Omental fat pad (tissue), 4 donors: ENCODE data around the gene KCNQ5. TPM values are rescaled to one million over a fixed set of nuclear protein-coding genes. Genes with fewer than 3 reads are reported as not detected.

ENCODE experiments used
- ATAC-seq: fragments of 150-250 bp; one replicate; pipeline ENCODE4 v1.9.1; 2016; ENCODE audit warnings: mild to moderate bottlenecking, moderate library complexity; ENCODE audit not compliant: low FRiP score
- DNase-seq: peaks from one replicate; pipeline ENCODE4 v3.0.0-alpha.2; 2019; ENCODE audit warnings: low spot score
- total RNA-seq, 4 donors: library from RNA; depleted of rRNA; stranded (reverse); fragments of >200 nt; gene quantifications; one replicate each; pipeline ENCODE4 v1.1.0, GENCODE V29; 2016
- TF ChIP-seq, protein P1 (sequence below), 3 donors: fragments of 450-650 bp; IDR thresholded peaks; one replicate each; pipeline ENCODE4 v1.5.1; 2016 to 2017; ENCODE audit warnings: antibody characterized with exemption in 3 of 3, mild to moderate bottlenecking in 3 of 3, moderate library complexity in 2 of 3

Gene KCNQ5
- total RNA-seq, 4 donors from 2014 or later: 0.16 to 0.24 TPM; not detected in 2

DNA sequence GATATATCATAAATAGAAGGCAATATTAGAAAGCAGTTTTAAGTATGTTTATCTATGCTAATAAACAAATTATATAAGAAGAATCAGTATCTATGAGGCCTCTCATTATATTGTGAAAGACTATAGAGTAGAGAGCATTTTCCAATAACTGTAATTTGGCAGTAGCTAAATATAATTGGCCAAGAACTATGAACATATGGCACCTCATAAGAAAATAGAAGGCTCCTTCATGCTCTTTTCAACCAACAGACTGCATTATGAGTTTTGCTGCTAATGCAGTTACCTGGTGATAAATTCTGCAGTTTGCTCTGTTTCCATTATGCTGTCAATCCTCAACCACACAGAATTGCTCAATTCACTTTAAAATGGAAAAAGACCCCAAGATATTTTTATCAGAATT lies 382.4 kb downstream of the KCNQ5 start:
- DNase-seq (no peak), ATAC-seq (no peak)
- TF ChIP-seq, protein P1, sequence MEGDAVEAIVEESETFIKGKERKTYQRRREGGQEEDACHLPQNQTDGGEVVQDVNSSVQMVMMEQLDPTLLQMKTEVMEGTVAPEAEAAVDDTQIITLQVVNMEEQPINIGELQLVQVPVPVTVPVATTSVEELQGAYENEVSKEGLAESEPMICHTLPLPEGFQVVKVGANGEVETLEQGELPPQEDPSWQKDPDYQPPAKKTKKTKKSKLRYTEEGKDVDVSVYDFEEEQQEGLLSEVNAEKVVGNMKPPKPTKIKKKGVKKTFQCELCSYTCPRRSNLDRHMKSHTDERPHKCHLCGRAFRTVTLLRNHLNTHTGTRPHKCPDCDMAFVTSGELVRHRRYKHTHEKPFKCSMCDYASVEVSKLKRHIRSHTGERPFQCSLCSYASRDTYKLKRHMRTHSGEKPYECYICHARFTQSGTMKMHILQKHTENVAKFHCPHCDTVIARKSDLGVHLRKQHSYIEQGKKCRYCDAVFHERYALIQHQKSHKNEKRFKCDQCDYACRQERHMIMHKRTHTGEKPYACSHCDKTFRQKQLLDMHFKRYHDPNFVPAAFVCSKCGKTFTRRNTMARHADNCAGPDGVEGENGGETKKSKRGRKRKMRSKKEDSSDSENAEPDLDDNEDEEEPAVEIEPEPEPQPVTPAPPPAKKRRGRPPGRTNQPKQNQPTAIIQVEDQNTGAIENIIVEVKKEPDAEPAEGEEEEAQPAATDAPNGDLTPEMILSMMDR (IDR thresholded peaks at IDR 0.05): no peak

DNA sequence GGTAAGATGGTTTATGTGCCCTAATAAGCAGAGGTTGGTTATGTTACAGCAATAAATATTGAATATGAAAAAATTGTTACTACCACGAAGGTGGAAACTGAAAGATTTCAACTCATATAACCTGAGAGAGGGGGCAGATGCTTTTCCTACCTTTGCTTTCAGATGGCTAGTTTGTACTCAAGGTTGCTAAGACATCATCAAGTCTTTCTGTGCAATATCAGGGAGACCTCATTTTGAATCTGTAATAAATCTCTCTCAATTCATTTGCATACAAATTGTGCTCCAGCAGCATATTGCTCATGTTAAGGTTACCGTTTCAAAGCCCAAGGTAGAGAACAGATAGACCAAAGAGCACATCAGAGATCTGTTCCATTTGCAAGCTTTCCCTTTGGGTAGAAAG lies 383.0 kb downstream of the KCNQ5 start:
- DNase-seq (no peak), ATAC-seq (no peak)
- TF ChIP-seq, protein P1 (IDR thresholded peaks at IDR 0.05): no peak

DNA sequence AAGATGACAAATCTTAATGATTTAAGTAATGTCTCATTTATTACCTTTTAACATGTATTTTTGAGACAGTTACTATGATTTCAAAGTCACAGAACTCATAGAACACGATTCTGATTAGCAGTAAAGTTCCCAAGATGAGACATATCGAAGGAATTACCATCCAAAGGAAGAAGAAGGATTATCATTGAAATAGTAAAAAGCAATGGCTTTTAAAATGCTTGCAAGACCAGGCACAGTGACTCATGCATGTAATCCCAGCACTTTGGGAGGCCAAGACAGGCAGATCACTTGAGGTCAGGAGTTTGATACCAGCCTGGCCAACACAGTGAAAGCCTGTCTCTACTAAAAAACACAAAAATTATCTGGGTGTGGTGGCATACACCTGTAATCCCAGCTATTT lies 384.3 kb downstream of the KCNQ5 start:
- DNase-seq: no peak
- no peak for ATAC-seq
- TF ChIP-seq, protein P1 (IDR thresholded peaks at IDR 0.05): no peak

DNA sequence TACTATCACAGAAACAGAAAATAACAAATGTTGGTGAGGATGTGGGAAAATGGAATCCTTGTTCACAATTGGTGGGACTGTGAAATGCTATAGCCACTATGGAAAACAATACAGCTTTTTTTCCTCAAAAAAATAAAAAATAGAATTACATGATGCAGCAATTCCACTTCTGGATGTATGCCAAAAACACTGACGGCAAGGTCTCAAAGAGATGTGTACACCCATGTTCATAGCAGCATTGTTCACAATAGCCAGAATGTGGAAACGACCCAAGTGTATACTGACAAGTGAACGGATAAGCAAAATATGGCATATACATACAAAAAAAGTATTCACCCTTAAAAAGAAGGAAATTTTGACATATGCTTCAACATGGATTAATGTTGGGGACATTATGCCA lies 390.1 kb downstream of the KCNQ5 start:
- TF ChIP-seq, protein P1 (IDR thresholded peaks at IDR 0.05): no peak
- ATAC-seq (no peak), DNase-seq (no peak)

DNA sequence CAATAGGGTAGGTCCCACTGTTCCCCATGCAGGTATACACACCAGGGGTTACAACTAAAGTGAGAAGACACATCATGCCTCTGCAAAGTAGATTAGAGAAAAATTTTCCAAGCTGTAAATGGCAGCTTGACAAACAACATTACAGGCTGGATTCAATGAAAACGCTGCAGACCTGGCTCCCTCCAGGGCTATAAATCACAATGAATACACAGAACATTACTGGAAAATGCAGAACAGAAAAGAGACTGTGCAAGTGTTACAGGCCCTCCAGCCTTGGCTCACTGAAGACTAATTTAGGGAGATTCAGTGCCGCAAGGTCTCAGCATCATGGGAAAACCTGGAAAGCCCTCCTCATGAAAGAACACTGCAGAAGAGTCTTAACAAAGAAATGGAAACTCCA lies 395.6 kb downstream of the KCNQ5 start:
- DNase-seq: no peak
- TF ChIP-seq, protein P1 (IDR thresholded peaks at IDR 0.05): no peak
- no peak for ATAC-seq

- TF ChIP-seq, protein P1 (IDR thresholded peaks at IDR 0.05): no peak
- DNase-seq (no peak), ATAC-seq (no peak)
Measured at GRCh38 chr6:73024598-73024997, 402.7 kb downstream of the KCNQ5 start.

GRCh38 chr6:73027691-73028090 lies 405.8 kb downstream of the KCNQ5 start:
- ATAC-seq: no peak
- TF ChIP-seq, protein P1 (IDR thresholded peaks at IDR 0.05): no peak
- DNase-seq: no peak
